HFFc6 (cell line): ENCODE data around the gene MYADML2. TPM values are rescaled to one million over a fixed set of nuclear protein-coding genes. Genes with fewer than 3 reads are reported as not detected.

Source experiments
- DNase-seq: peaks from one replicate; pipeline ENCODE4 v3.0.0-alpha.2; 2018
- H3K27ac Mint-ChIP-seq: 2 replicates; pipeline ENCODE4 v1.8.0; 2020; ENCODE audit warnings: mild to moderate bottlenecking, mixed read lengths
- H3K27me3 Mint-ChIP-seq: 2 replicates; pipeline ENCODE4 v1.8.0; 2021; ENCODE audit warnings: mild to moderate bottlenecking, moderate library complexity, mixed read lengths; ENCODE audit not compliant: insufficient read depth
- H3K36me3 Mint-ChIP-seq: 2 replicates; pipeline ENCODE4 v1.8.0; 2021; ENCODE audit warnings: low read depth, mixed read lengths
- H3K4me1 Mint-ChIP-seq: 2 replicates; pipeline ENCODE4 v1.8.0; 2020; ENCODE audit warnings: low read depth, mixed read lengths
- H3K4me3 Mint-ChIP-seq: 2 replicates; pipeline ENCODE4 v1.8.0; 2020; ENCODE audit warnings: mild to moderate bottlenecking, moderate library complexity, mixed read lengths
- H3K9me3 Mint-ChIP-seq: 2 replicates; pipeline ENCODE4 v1.8.0; 2020; ENCODE audit warnings: mild to moderate bottlenecking, mixed read lengths
- CTCF ChIP-seq: fragments of 200-600 bp; sonication (generic); IDR thresholded peaks from 2 replicates; pipeline ENCODE4 v1.5.0; 2021; ENCODE audit warnings: antibody characterized with exemption, mild to moderate bottlenecking
- total RNA-seq, 6 experiments: library from RNA; stranded (reverse); fragmentation: NEBNext Ultra II Directional; extraction: Animal tissue kit (Norgen Biotek cat#: 25700); gene quantifications; 2 replicates in 1 of 6; 3 replicates in 5 of 6; pipeline ENCODE4 v1.2.3, GENCODE V29; 2021

MYADML2 gene
- total RNA-seq, 6 experiments from 2014 or later, result not detected

- peaks cover 2% of the 10 kb centered on the region; the same call in 1 of the 2 replicates for H3K27me3 Mint-ChIP-seq
- no peak overlapping the region for H3K4me3 Mint-ChIP-seq
- peaks cover 18% of the 10 kb centered on the region for H3K36me3 Mint-ChIP-seq
- DNase-seq, result no peak
- TF ChIP-seq CTCF, result no peak
- peaks cover under 1% of the 10 kb centered on the region; the same call in 1 of the 2 replicates for H3K9me3 Mint-ChIP-seq
- peaks cover 27% of the 10 kb centered on the region for H3K4me1 Mint-ChIP-seq
- H3K27ac Mint-ChIP-seq, result peak overlapping the region; percentile 10; the same call in 1 of the 2 replicates
Measured at GRCh38 chr17:81980122-81980521, 33.1 kb upstream of the MYADML2 start.

DNA sequence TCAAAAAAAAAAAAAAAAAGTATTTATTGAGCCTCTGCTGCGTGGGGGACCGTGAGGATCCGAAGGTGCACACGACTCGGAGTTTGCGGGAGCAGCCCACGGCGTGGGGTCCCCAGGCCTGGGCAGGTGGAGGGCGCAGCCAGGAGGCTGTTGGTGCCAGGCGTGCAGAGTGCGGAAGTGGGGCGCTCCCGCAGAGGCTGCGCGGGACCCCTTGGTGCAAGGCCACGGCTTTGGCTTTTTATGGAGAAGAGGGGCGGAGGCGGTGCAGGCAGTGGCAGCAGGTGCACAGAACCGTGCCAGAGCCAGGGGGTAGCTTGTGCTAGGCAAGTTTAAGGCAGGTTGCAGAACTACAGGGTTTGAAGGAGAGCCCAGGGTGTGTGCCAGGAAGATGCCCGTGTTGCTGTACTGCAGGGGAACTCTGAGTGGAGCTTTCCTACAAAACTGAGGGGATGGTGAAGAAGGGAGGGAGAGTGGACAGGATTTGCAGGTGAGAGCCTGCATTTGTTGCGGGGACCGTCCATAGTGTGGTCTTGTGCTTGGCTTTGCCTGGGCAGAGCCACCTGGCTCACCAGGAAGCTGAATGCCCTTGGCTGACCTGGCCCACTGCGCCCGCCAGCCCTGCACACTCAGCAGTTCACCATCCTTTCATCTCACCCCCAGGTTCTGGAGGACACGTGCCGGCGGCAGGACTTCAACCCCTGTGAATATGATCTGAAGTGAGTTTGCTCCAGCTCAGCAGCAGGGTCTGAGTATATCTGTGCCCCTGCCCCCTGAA is 31.7 kb upstream of the MYADML2 start:
- no peak for TF ChIP-seq CTCF
- H3K4me3 Mint-ChIP-seq, result peak overlapping the region; percentile 86
- peaks cover 15% of the 10 kb centered on the region for H3K36me3 Mint-ChIP-seq
- no peak for DNase-seq
- H3K27ac Mint-ChIP-seq, result peak overlapping the region; percentile 81
- H3K4me1 Mint-ChIP-seq, result peaks cover 27% of the 10 kb centered on the region
- H3K27me3 Mint-ChIP-seq, result peaks cover 2% of the 10 kb centered on the region; the same call in 1 of the 2 replicates
- peaks cover 4% of the 10 kb centered on the region; the same call in 1 of the 2 replicates for H3K9me3 Mint-ChIP-seq

GRCh38 chr17:81977211-81977808 is 30.3 kb upstream of the MYADML2 start, which contains the start of gene ASPSCR1:
ASPSCR1 (plus strand) TSS chr17:81977629; CDS start chr17:81977647, 18 bp downstream.
- Mint-ChIP-seq H3K27ac (peak within 1 kb of the TSS; percentile 96), H3K9me3 (peaks cover 15% of the 10 kb centered on the region), H3K4me1 (peaks cover 27% of the 10 kb centered on the region), H3K27me3 (peaks cover 2% of the 10 kb centered on the region; the same call in 1 of the 2 replicates), H3K4me3 (peak within 1 kb of the TSS; percentile 93), H3K36me3 (peaks cover 15% of the 10 kb centered on the region)
- no peak for TF ChIP-seq CTCF
- peak; percentile 84 for DNase-seq

DNA sequence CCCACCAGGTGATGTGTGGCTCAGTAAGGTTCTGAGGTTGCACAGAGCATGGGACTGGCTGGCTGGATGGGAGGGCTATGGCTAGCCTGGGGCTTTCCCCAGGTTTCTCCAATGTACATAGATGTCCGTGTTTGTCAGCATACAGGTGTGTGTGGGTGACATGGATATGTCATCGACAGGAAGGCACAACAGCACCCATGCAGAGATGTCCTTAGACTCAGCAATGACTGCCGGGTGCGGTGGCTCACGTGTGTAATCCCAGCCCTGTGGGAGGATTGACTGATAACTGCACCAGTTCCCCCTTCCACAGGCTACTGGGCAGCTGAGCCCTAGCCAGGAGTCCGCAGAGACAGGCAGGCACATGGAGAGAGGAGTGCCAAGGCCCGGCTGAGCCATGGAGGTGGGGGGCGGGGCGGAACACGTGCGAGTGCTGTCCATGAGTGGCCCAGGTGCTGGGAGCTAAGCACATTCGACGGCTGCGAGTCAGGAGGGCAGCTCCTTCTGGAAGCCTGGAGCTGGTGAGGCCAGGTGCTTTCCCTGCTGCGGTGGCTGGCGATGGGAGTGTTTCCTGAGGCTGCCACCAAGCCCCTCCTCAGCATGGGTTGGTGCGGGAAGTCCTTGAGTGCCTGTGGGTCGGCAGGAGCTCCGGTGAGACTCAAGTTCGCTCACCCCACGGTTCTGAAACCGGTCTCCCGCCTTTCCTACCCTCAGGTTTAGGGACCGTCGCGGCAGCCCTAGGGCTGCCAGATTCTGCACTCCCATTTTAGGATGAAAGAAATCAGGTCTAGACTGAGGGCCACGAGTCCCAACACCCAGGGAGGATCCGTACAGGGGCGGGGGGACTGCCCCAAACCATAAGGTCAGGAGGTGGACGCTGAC is 29.5 kb upstream of the MYADML2 start:
- Mint-ChIP-seq H3K36me3 (peaks cover 15% of the 10 kb centered on the region), H3K27ac (peak overlapping the region; percentile 96), H3K9me3 (peaks cover 16% of the 10 kb centered on the region), H3K4me3 (peak overlapping the region; percentile 93), H3K27me3 (peaks cover 2% of the 10 kb centered on the region; the same call in 1 of the 2 replicates), H3K4me1 (peaks cover 27% of the 10 kb centered on the region)
- no peak for TF ChIP-seq CTCF
- DNase-seq, result no peak

- H3K4me1 Mint-ChIP-seq, result peaks cover 9% of the 10 kb centered on the region
- no peak overlapping the region for H3K27ac Mint-ChIP-seq
- H3K27me3 Mint-ChIP-seq, result peaks cover 4% of the 10 kb centered on the region; the same call in 1 of the 2 replicates
- TF ChIP-seq CTCF, result no peak
- no peak overlapping the region for H3K4me3 Mint-ChIP-seq
- H3K36me3 Mint-ChIP-seq, result no peaks in the 10 kb centered on the region
- DNase-seq, result no peak
- peaks cover 16% of the 10 kb centered on the region for H3K9me3 Mint-ChIP-seq
Measured at GRCh38 chr17:81973432-81973831, 26.4 kb upstream of the MYADML2 start.
